ENCODE results near the gene TMTC2.
A peak's percentile ranks its signal among the peaks of the same experiment; 100 is the strongest.
"Not testable (repeated sequence)": the region's sequence is repeated elsewhere in the genome, so short reads cannot be mapped to it uniquely, and the experiment has no call there.

Gene TMTC2

DNA sequence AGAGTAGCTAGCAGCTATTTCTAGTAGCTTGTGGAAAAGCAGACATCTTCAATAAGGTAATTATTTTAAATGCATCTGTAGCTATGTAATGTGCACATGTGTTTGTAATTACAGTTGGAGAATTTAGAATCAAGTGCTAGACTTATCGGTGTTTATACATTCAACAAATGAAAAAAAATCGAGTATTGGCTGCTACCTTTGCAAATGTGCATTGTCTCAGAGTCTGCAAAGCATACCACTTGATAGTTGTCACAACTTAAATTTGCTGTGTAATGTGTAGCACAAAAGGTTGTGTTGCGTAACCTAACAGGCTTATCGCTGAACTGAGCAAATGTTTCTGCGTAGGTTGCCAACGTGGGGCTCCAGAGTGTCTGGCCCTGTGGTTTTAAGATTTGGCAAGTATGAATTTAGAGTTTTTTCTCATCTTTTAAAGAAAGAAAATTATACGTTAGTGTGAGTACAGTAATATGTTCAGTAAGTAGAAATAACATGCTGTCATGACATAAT is 44.3 kb downstream of the TMTC2 start:
- peak; percentile 80 for DNase-seq

DNA sequence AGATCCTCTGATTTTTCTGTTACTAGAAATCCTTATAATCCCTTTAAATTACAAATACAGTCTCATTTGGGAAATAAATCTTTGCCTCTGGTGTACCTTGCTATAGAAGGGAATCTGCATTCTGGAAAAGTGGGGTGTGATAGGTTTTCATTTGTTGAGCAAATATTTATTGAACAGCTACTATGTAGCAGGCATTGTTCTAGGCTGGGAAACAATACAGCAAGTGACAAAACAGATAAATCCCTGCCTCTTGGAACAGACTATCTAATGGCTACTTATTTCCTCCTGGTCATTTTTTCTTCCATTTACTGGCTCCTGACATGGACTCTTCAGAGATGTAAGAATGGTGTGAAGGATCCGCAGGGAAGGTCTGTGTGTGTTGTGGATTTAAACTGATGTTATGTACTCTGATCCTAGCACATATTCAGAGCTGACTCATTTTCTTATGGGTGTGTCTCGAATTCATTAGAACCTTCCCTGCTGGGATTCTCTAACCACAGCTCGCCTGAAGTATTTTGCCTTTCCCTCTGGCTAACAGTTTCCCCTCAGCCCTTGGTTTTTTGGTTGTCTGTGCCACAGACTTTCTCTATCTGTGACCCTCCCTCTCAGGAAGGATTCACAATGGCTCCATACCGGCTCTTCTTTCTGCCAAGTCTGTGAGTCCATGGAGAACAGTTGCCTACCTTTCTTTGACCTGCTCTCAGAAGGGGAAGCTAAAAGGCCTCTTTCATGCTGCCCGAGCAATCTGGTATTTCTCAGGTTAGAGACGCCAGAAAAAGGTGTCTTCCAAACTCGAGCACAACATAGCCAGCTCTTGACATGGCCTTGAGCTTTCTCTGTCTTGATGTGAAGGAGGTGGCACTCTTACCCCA is 53.7 kb downstream of the TMTC2 start:
- no peak for DNase-seq

- DNase-seq, result peak; percentile 25
These were observed 58.5 kb downstream of the TMTC2 start for GRCh38 chr12:82745063-82745674.

GRCh38 chr12:82745807-82746206 is 59.1 kb downstream of the TMTC2 start:
- DNase-seq, result peak; percentile 37

GRCh38 chr12:82746668-82747067 is 60.0 kb downstream of the TMTC2 start:
- no peak for DNase-seq

DNA sequence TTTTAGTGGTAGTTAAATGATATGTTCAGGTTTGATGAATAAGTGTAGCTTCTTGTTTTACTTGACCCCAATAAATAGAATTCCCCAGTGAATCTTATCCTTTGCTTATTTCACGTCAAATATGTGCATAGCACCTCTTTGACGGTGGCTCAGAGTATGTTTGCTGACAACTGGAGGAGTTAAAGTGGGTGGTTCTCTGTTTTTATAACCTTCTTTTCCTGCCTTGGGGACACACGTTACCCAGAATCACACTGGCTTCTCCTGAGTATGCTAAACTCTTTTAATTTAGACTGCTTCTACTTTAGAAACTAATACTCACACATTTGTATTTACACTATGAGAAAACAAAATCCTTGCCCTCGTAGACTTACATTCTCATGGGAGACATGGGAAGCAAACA is 62.3 kb downstream of the TMTC2 start:
- no peak for DNase-seq

- no peak for DNase-seq
These were observed 68.2 kb downstream of the TMTC2 start for GRCh38 chr12:82754856-82755255.

DNA sequence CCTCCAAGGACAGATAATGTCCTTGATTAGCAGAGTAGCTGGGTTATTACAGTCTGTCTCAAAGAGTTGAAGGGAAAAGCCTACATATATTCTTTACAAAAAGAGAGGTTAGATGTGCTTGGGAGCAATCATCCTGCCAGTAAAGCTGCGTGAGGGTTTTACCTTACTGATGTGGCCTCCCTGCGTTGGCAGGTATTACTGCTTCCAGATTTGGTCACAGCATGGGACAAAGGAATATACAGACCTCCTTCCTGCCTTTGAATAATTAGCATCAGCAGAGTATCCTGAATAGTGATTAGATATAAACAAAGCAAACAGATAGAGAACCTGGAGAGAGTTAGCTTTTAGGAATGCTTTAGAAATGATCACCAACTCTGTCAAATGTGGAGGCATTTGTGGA is 69.6 kb downstream of the TMTC2 start:
- DNase-seq, result no peak

DNA sequence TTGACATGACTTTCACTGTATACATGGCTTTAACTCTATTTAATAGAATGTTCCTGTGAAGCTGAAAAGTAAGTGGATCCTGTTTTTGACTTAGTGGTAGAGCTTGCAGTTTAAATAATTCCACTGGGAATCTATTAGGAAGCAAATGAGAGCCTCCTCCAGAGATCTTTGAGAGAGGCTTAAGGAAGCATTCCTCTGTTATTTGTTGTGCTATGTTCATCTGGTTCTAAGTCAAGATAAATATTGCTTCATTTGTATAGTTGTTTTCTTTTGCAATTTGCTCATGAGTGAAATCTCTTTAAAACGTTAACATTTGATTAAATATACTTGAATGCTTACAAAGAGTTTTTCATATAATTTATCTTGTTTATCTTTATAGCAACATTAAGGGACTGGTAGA is 70.4 kb downstream of the TMTC2 start:
- DNase-seq, result no peak

GRCh38 chr12:82757656-82758055 is 71.0 kb downstream of the TMTC2 start:
- no peak for DNase-seq

DNA sequence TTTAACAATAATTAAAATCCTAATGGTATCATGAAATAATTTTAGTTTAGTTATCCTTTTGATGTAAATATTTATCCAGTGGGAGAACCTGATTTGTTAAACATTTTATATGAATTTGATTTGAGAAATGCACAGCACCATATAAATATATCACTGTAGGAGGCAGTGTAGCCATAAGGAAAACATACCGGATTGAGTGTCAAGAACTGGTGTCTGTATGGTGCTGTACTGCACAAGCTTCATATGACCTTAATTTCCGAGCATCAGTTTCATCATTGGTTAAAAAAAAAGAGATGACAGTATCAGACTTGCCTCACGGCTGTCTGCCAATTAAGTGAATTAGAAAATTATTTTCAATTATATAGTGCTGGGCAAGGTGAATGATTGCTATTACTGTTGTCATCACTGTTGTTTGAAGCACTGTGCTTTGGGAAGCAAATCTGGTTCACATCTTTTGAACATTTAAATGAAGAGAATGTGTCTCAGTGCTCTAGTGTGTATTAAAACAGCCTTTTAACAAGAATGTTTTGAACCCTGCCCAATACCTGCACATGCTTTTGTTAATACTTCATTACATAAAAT is 72.1 kb downstream of the TMTC2 start:
- no peak for DNase-seq

DNA sequence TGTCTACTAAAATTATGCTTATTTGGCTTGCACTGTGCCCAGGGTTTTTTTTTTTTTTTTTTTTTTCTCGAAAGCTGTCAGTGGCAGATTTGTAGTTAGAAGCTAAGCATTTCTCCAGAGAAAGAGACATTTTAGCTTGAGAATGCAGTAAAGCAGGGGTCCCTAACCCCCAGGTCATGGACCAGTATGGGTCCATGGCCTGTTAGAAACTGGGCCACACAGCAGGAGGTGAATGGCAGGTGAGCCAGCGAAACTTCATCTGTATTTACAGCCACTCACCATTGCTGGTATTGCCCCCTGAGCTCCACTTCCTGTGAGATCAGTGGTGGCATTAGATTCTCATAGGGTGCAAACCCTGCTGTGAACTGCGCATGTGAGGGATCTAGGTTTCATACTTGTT is 73.7 kb downstream of the TMTC2 start:
- no peak for DNase-seq

- not testable (repeated sequence) for DNase-seq
These were observed 78.5 kb downstream of the TMTC2 start for GRCh38 chr12:82765206-82765605.

DNA sequence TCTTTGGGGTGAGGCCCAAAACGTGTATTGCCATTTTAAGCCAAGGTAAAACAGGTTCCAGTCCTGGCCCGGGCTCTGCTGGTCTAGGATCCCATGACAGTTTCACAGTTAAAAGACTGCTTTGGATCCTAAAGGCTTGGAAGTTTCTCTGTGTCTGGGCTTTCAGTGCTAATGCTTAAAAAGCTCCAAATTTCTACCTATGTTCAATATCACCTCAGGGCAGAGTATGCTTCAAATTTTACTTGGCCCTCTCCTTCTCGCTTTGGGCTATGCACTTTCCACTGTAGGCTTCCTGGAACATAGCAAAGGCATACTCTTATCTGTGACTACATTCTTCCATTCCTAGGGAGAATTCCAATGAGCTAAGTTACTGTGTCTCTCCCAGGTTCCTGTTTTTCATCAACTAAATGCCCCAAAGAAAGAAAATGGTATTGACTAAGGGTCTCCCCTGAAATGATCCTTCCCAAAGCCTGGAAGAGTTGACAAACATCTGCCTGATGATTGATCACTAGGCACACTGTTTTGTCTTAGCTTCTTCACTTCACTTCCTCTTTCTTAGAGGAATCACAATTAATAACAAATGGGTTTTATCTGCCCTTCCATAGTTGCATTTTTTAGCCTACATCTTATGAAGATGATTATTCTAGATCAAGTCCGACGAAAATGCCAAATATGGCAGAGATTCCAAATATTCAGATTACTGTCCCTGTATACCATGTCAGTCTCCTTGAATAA is 79.4 kb downstream of the TMTC2 start:
- peak; percentile 21 for DNase-seq

- DNase-seq, result no peak
These were observed 88.0 kb downstream of the TMTC2 start for GRCh38 chr12:82774666-82775065.

DNA sequence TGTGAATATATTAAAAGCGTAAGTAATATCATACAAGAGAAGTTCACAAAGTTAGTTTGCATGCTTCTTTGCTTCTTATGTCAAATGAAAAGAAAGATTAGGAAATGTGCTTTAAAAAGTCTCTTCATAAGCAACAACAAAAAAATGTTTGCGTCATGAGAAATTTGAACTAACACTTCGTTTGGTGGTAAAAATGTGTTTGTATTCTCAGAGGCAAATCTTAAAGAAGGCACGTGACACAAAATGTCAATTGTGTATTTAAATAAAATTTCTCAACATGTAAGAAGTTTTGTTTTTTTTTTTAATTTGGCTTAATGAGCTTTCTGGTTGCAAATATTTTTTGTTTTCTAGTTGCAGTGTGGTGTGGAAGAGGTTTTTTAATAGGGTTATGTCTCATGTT is 93.8 kb downstream of the TMTC2 start:
- DNase-seq, result no peak

DNA sequence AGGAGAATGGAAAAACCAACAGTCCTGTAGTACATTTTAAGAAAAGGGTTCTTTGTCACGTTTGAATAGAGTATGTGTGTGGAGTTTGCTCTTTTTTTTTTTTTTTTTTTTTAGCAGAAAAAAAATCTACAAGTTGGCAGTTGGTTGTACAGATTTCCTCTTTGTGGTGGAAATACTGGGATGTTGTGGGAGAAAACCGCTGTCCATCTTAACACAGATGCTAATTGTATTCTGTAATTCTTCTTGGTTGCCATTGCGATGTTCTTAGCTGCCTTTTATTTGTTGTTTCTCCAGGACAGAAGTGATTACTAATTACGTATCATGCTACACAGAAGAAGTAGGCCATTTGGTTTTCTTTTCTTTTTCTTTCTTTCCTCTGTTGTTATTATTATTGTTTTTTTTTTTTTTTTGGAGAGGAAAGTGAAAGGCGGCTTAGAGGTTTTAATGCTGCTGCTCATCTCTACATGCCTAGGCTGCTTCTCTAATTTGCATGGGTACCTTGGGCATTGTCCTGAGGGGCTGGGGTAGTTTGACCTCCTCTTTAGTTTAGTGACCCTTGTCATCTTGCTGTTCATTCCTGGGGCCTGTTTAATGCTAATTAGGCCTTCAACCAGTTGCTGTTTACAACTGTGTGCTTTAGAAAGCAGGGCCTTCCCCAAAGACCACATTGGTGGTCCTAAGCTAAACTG is 94.7 kb downstream of the TMTC2 start:
- no peak for DNase-seq

- DNase-seq, result no peak
These were observed 96.7 kb downstream of the TMTC2 start for GRCh38 chr12:82783435-82783834.

DNA sequence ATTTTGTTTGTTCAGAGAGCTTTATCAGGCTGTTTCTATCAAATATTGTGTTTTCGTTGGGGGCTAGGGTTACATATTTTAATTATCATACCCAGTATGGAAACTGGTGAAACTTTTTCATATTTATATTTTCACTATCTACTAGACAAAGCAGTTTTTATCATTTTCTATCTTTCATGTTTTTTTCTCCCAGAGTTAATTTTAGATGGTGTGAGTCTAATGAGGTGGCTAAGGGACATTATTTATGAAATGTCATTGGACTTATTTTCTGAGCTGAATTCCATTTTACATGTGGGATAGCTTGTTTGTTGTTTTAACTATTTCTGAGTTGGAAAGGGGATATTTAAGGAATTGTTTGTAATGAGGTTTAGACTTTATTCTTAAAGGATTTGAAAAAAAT is 100.3 kb downstream of the TMTC2 start:
- DNase-seq, result no peak

DNA sequence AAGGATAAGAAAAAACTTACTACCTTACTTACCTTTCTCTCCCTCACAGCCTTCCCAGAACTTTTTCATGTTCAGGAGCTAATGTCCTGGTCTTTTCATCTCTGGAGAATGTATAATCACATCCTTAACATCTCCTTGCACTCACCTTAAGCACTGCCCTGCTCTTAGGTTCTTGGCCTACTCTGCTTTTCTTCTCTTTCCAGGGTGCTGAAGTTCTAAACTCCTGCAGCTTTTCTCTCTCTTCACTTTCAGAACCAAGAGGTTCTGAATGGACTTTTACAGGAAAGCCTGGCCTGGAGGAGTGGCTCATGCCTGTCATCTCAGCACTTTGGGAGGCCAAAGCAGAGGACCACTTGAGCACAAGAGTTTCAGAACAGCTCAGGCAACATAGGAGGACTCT is 101.9 kb downstream of the TMTC2 start:
- no peak for DNase-seq

- no peak for DNase-seq
These were observed 103.0 kb downstream of the TMTC2 start for GRCh38 chr12:82789674-82790073.

DNA sequence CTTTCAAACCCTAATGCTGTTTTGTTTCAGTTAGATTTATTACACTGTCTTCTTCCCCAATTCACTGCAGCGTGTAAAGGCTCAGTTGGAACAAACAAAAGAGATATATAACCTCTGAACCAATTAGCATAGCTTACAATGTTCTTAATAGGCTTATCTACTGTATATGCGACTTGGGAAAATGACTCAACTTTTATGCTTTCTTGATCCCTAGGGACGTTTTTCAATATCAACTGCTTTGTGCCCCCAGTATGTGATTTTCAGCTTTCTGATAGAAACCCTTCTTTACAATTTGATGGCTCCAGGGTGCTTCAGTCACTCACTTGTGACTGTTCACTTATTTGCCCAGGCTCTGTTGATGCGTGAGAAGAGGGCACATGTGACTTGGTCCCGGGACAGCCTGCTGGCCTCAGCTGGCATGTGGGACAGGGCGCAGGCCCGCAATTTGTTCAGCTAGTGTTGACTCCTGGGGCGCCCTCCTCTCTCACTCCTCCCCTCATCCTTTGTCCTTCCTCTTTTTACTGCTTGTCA is 107.1 kb downstream of the TMTC2 start:
- no peak for DNase-seq
